ENCODE results near the gene WNT7B. TPM values are rescaled to one million over a fixed set of nuclear protein-coding genes. Genes with fewer than 3 reads are reported as not detected.

WNT7B gene
- polyA plus RNA-seq = not detected

- peaks cover 38% of the 10 kb centered on the region for H3K27me3 Mint-ChIP-seq
Measured at GRCh38 chr22:45977003-45977411, at the start of gene WNT7B. TSS of gene WNT7B (minus strand) at chr22:45977162. CDS start at chr22:45976754, 408 bp downstream.

GRCh38 chr22:46025973-46026898, 49.3 kb upstream of the WNT7B start:
- peaks cover 0 to 4% (median 4%) of the 10 kb centered on the region in 3 donors for H3K4me1 Mint-ChIP-seq
- peak overlapping the region; percentile 8 to 86 (median 70) for H3K4me3 Mint-ChIP-seq
- H3K27me3 Mint-ChIP-seq = peaks cover 31% of the 10 kb centered on the region
- H3K36me3 Mint-ChIP-seq = no peaks in the 10 kb centered on the region
- no peaks in the 10 kb centered on the region for H3K9me3 Mint-ChIP-seq
- H3K27ac Mint-ChIP-seq = no peak overlapping the region

More at GRCh38 chr22:45977003-45977411, at the start of gene WNT7B:
- Mint-ChIP-seq H3K36me3 (no peaks in the 10 kb centered on the region), H3K27ac (no peak within 1 kb of the TSS), H3K4me3 (peak within 1 kb of the TSS; percentile 59 to 83 (median 63)), H3K9me3 (no peaks in the 10 kb centered on the region), H3K4me1 (peaks cover 0 to 4% (median 3%) of the 10 kb centered on the region in 3 donors)

GRCh38 chr22:46025225-46025972, 48.4 kb upstream of the WNT7B start:
- peaks cover 0 to 4% (median 4%) of the 10 kb centered on the region in 3 donors for H3K4me1 Mint-ChIP-seq
- H3K36me3 Mint-ChIP-seq = no peaks in the 10 kb centered on the region
- no peak overlapping the region for H3K27ac Mint-ChIP-seq
- H3K4me3 Mint-ChIP-seq = peak overlapping the region in 1 of 4 donors; percentile 9
- peaks cover 31% of the 10 kb centered on the region for H3K27me3 Mint-ChIP-seq
- no peaks in the 10 kb centered on the region for H3K9me3 Mint-ChIP-seq

- peaks cover 0 to 4% (median 4%) of the 10 kb centered on the region in 3 donors for H3K4me1 Mint-ChIP-seq
- H3K36me3 Mint-ChIP-seq = no peaks in the 10 kb centered on the region
- H3K9me3 Mint-ChIP-seq = no peaks in the 10 kb centered on the region
- H3K4me3 Mint-ChIP-seq = no peak overlapping the region
- no peak overlapping the region for H3K27ac Mint-ChIP-seq
- peaks cover 28% of the 10 kb centered on the region for H3K27me3 Mint-ChIP-seq
Measured at GRCh38 chr22:46024136-46024840, 47.3 kb upstream of the WNT7B start.

GRCh38 chr22:46023558-46023981, 46.6 kb upstream of the WNT7B start:
- H3K27me3 Mint-ChIP-seq = peaks cover 27% of the 10 kb centered on the region
- H3K9me3 Mint-ChIP-seq = no peaks in the 10 kb centered on the region
- H3K4me1 Mint-ChIP-seq = peaks cover 0 to 4% (median 4%) of the 10 kb centered on the region in 3 donors
- no peaks in the 10 kb centered on the region for H3K36me3 Mint-ChIP-seq
- no peak overlapping the region for H3K27ac Mint-ChIP-seq
- no peak overlapping the region for H3K4me3 Mint-ChIP-seq

GRCh38 chr22:46022881-46023512, 46.0 kb upstream of the WNT7B start:
- H3K27ac Mint-ChIP-seq = no peak overlapping the region
- no peaks in the 10 kb centered on the region for H3K36me3 Mint-ChIP-seq
- H3K4me3 Mint-ChIP-seq = no peak overlapping the region
- peaks cover 0 to 4% (median 4%) of the 10 kb centered on the region in 3 donors for H3K4me1 Mint-ChIP-seq
- no peaks in the 10 kb centered on the region for H3K9me3 Mint-ChIP-seq
- peaks cover 21% of the 10 kb centered on the region for H3K27me3 Mint-ChIP-seq

- Mint-ChIP-seq H3K27ac (no peak overlapping the region), H3K4me3 (no peak overlapping the region), H3K27me3 (peaks cover 13% of the 10 kb centered on the region), H3K9me3 (no peaks in the 10 kb centered on the region), H3K36me3 (no peaks in the 10 kb centered on the region), H3K4me1 (peaks cover 0 to 4% (median under 1%) of the 10 kb centered on the region in 3 donors)
Measured at GRCh38 chr22:46021577-46021976, 44.6 kb upstream of the WNT7B start.

GRCh38 chr22:46019351-46019750, 42.4 kb upstream of the WNT7B start:
- no peaks in the 10 kb centered on the region for H3K9me3 Mint-ChIP-seq
- peaks cover 0 to 3% (median 0%) of the 10 kb centered on the region in 3 donors for H3K4me1 Mint-ChIP-seq
- no peak overlapping the region for H3K27ac Mint-ChIP-seq
- H3K27me3 Mint-ChIP-seq = peaks cover 3% of the 10 kb centered on the region
- H3K4me3 Mint-ChIP-seq = no peak overlapping the region
- H3K36me3 Mint-ChIP-seq = no peaks in the 10 kb centered on the region

- Mint-ChIP-seq H3K27ac (no peak overlapping the region), H3K36me3 (no peaks in the 10 kb centered on the region), H3K4me1 (peaks cover 0 to 3% (median 2%) of the 10 kb centered on the region in 3 donors), H3K27me3 (no peaks in the 10 kb centered on the region), H3K9me3 (no peaks in the 10 kb centered on the region), H3K4me3 (no peak overlapping the region)
Measured at GRCh38 chr22:46018859-46019258, 41.9 kb upstream of the WNT7B start.

- Mint-ChIP-seq H3K27me3 (no peaks in the 10 kb centered on the region), H3K4me3 (peak overlapping the region in 1 of 4 donors; percentile 20), H3K9me3 (no peaks in the 10 kb centered on the region), H3K36me3 (no peaks in the 10 kb centered on the region), H3K4me1 (peaks cover 0 to 5% (median 3%) of the 10 kb centered on the region in 3 donors), H3K27ac (peak overlapping the region in 1 of 3 donors; percentile 18)
Measured at GRCh38 chr22:46017166-46017565, 40.2 kb upstream of the WNT7B start.

GRCh38 chr22:46013460-46014416, 36.8 kb upstream of the WNT7B start:
- Mint-ChIP-seq H3K27ac (peak overlapping the region; percentile 80 to 95 (median 90)), H3K36me3 (peaks cover 2% of the 10 kb centered on the region), H3K27me3 (no peaks in the 10 kb centered on the region), H3K4me1 (peaks cover 0 to 5% (median 3%) of the 10 kb centered on the region in 3 donors), H3K9me3 (peaks cover 0 to 8% (median 2%) of the 10 kb centered on the region in 3 donors), H3K4me3 (peak overlapping the region; percentile 88 to 96 (median 92))

GRCh38 chr22:46012881-46013281, 35.9 kb upstream of the WNT7B start:
- peaks cover 0 to 5% (median 3%) of the 10 kb centered on the region in 3 donors for H3K4me1 Mint-ChIP-seq
- H3K36me3 Mint-ChIP-seq = peaks cover 2% of the 10 kb centered on the region
- H3K4me3 Mint-ChIP-seq = peak overlapping the region; percentile 88 to 96 (median 92)
- H3K27me3 Mint-ChIP-seq = no peaks in the 10 kb centered on the region
- peaks cover 0 to 8% (median 2%) of the 10 kb centered on the region in 3 donors for H3K9me3 Mint-ChIP-seq
- peak overlapping the region in 1 of 3 donors; percentile 73 for H3K27ac Mint-ChIP-seq

GRCh38 chr22:46012182-46012880, 35.4 kb upstream of the WNT7B start:
- Mint-ChIP-seq H3K27ac (peak overlapping the region in 1 of 3 donors; percentile 73), H3K4me3 (peak overlapping the region in 3 of 4 donors; percentile 16 to 73 (median 20)), H3K4me1 (peaks cover 0 to 5% (median 3%) of the 10 kb centered on the region in 3 donors), H3K36me3 (peaks cover 2% of the 10 kb centered on the region), H3K27me3 (no peaks in the 10 kb centered on the region), H3K9me3 (peaks cover 0 to 8% (median 2%) of the 10 kb centered on the region in 3 donors)

All from IgD-negative memory B cell (primary cell).